H9 (cell line): ENCODE data around the gene DGKG. TPM values are rescaled to one million over a fixed set of nuclear protein-coding genes. Genes with fewer than 3 reads are reported as not detected.

Source experiments
- DNase-seq: peaks from one replicate; pipeline ENCODE4 v3.0.0-alpha.2; 2017
- H2AFZ ChIP-seq: one replicate; pipeline ENCODE4 v1.6.1; 2013; ENCODE audit warnings: mild to moderate bottlenecking, low read length, control low read depth, moderate library complexity
- H2AK5ac ChIP-seq: 2 replicates; pipeline ENCODE4 v1.6.1; 2013; ENCODE audit warnings: low read length, control low read depth, mixed read lengths; ENCODE audit not compliant: insufficient read length
- H2BK120ac ChIP-seq: one replicate; pipeline ENCODE4 v1.6.1; 2013; ENCODE audit warnings: low read depth, mild to moderate bottlenecking, low read length, control low read depth, inconsistent platforms; ENCODE audit not compliant: poor library complexity, severe bottlenecking
- H2BK12ac ChIP-seq: 2 replicates; pipeline ENCODE4 v1.6.1; 2013; ENCODE audit warnings: low read length, control low read depth, mixed read lengths, low read depth; ENCODE audit not compliant: insufficient read length
- H2BK15ac ChIP-seq: 2 replicates; pipeline ENCODE4 v1.6.1; 2013; ENCODE audit warnings: low read depth, low read length, control low read depth
- H2BK20ac ChIP-seq: one replicate; pipeline ENCODE4 v1.6.1; 2013; ENCODE audit warnings: low read depth, mild to moderate bottlenecking, low read length, control low read depth, inconsistent platforms; ENCODE audit not compliant: poor library complexity, severe bottlenecking
- H2BK5ac ChIP-seq: 2 replicates; pipeline ENCODE4 v1.6.1; 2013; ENCODE audit warnings: low read length, control low read depth, mixed read lengths; ENCODE audit not compliant: insufficient read length
- H3K14ac ChIP-seq: 2 replicates; pipeline ENCODE4 v1.6.1; 2013; ENCODE audit warnings: low read length, control low read depth; ENCODE audit not compliant: insufficient read depth
- H3K18ac ChIP-seq: 2 replicates; pipeline ENCODE4 v1.6.1; 2013; ENCODE audit warnings: low read depth, mild to moderate bottlenecking, mixed read lengths, low read length, control low read depth; ENCODE audit not compliant: insufficient read length
- H3K23ac ChIP-seq: 2 replicates; pipeline ENCODE4 v1.6.1; 2013; ENCODE audit warnings: low read length, control low read depth, mixed read lengths, low read depth; ENCODE audit not compliant: insufficient read length
- H3K23me2 ChIP-seq: 2 replicates; pipeline ENCODE4 v1.6.1; 2013; ENCODE audit warnings: low read depth, mild to moderate bottlenecking, mixed read lengths, low read length, control low read depth; ENCODE audit not compliant: insufficient read length, poor library complexity, severe bottlenecking
- H3K27ac ChIP-seq: 2 replicates; pipeline ENCODE4 v1.5.1; 2013; ENCODE audit warnings: low read length, control low read depth, mixed read lengths, low read depth; ENCODE audit not compliant: insufficient read length
- H3K27me3 ChIP-seq: 2 replicates; pipeline ENCODE4 v1.6.1; 2013; ENCODE audit warnings: low read length, control low read depth, inconsistent platforms; ENCODE audit not compliant: insufficient read depth
- H3K4ac ChIP-seq: 2 replicates; pipeline ENCODE4 v1.6.1; 2013; ENCODE audit warnings: low read depth, mild to moderate bottlenecking, control low read depth, inconsistent platforms, low read length, moderate library complexity
- H3K4me1 ChIP-seq: 2 replicates; pipeline ENCODE4 v1.6.1; 2013; ENCODE audit warnings: low read length, control low read depth, inconsistent platforms; ENCODE audit not compliant: insufficient read depth
- H3K4me2 ChIP-seq: 2 replicates; pipeline ENCODE4 v1.6.1; 2013; ENCODE audit warnings: low read length, control low read depth, mixed read lengths; ENCODE audit not compliant: insufficient read length, insufficient read depth
- H3K56ac ChIP-seq: 2 replicates; pipeline ENCODE4 v1.6.1; 2013; ENCODE audit warnings: low read depth, mild to moderate bottlenecking, mixed read lengths, low read length, control low read depth; ENCODE audit not compliant: insufficient read length
- H3K79me1 ChIP-seq: 2 replicates; pipeline ENCODE4 v1.6.1; 2013; ENCODE audit warnings: low read depth, mild to moderate bottlenecking, moderate library complexity, low read length, control low read depth, inconsistent platforms; ENCODE audit not compliant: insufficient read depth, poor library complexity, severe bottlenecking
- H3K79me2 ChIP-seq: 2 replicates; pipeline ENCODE4 v1.6.1; 2013; ENCODE audit warnings: low read length, control low read depth, inconsistent platforms; ENCODE audit not compliant: insufficient read depth
- H3K9ac ChIP-seq: 2 replicates; pipeline ENCODE4 v1.6.1; 2013; ENCODE audit warnings: low read length, control low read depth, mixed read lengths; ENCODE audit not compliant: insufficient read length; ENCODE audit errors: extremely low read depth
- H3K9me3 ChIP-seq: one replicate; pipeline ENCODE4 v1.6.1; 2013; ENCODE audit warnings: low read depth, low read length, inconsistent platforms; ENCODE audit not compliant: control insufficient read depth
- H3T11ph ChIP-seq: one replicate; pipeline ENCODE4 v1.6.1; 2013; ENCODE audit warnings: mild to moderate bottlenecking, low read length, control low read depth, inconsistent platforms
- H4K20me1 ChIP-seq: one replicate; pipeline ENCODE4 v1.6.1; 2013; ENCODE audit not compliant: control insufficient read depth, insufficient read length, insufficient read depth
- H4K5ac ChIP-seq: 2 replicates; pipeline ENCODE4 v1.6.1; 2013; ENCODE audit warnings: low read depth, mild to moderate bottlenecking, mixed read lengths, low read length, control low read depth; ENCODE audit not compliant: insufficient read length
- H4K8ac ChIP-seq: replicated peaks from 2 replicates; pipeline ENCODE4 v1.6.1; 2013; ENCODE audit warnings: low read length, control low read depth, mixed read lengths, low read depth; ENCODE audit not compliant: insufficient read length
- H4K91ac ChIP-seq: 2 replicates; pipeline ENCODE4 v1.6.1; 2013; ENCODE audit warnings: low read depth, mild to moderate bottlenecking, moderate library complexity, mixed read lengths, low read length, control low read depth; ENCODE audit not compliant: insufficient read length
- H3K27ac Mint-ChIP-seq, 3 experiments: 2 replicates in 2 of 3; 3 replicates in 1 of 3; pipeline ENCODE4 v1.8.0; 2020 to 2021; ENCODE audit warnings: mixed read lengths in 3 of 3, mild to moderate bottlenecking in 1 of 3, moderate library complexity in 1 of 3
- H3K27me3 Mint-ChIP-seq: 2 replicates; pipeline ENCODE4 v1.8.0; 2021; ENCODE audit warnings: low read depth, mild to moderate bottlenecking, moderate library complexity, mixed read lengths
- H3K36me3 Mint-ChIP-seq, 3 experiments: 2 replicates in 2 of 3; 3 replicates in 1 of 3; pipeline ENCODE4 v1.8.0; 2020 to 2021; ENCODE audit warnings: low read depth in 3 of 3, mixed read lengths in 3 of 3; ENCODE audit not compliant: insufficient read depth in 1 of 3
- H3K4me1 Mint-ChIP-seq, 2 experiments: 2 replicates each; pipeline ENCODE4 v1.8.0; 2020; ENCODE audit warnings: mixed read lengths in 2 of 2
- H3K4me3 Mint-ChIP-seq, 2 experiments: 2 replicates in 1 of 2; 3 replicates in 1 of 2; pipeline ENCODE4 v1.8.0; 2020 to 2021; ENCODE audit warnings: mild to moderate bottlenecking in 2 of 2, mixed read lengths in 2 of 2, moderate library complexity in 1 of 2
- H3K9me3 Mint-ChIP-seq, 2 experiments: 2 replicates in 1 of 2; 3 replicates in 1 of 2; pipeline ENCODE4 v1.8.0; 2020; ENCODE audit warnings: mild to moderate bottlenecking in 2 of 2, mixed read lengths in 2 of 2, moderate library complexity in 1 of 2
- CTCF ChIP-seq: fragments of 200-600 bp; sonication (generic); conservative IDR thresholded peaks from 3 replicates; pipeline ENCODE4 v1.8.0; 2021; ENCODE audit warnings: antibody characterized with exemption, mild to moderate bottlenecking
- WGBS: extraction: QIAGEN DNeasy Blood & Tissue Kit; methylation state at CpG from one replicate; pipeline ENCODE4 v1.1.7; 2013; ENCODE audit warnings: missing lambda C conversion rate, low lambda C conversion rate, mixed read lengths; ENCODE audit not compliant: insufficient read length; ENCODE audit errors: extremely low coverage; 5-methylcytosine and 5-hydroxymethylcytosine counted together
- total RNA-seq: library from RNA; stranded (reverse); gene quantifications from 2 replicates; pipeline ENCODE4 v1.2.1, GENCODE V29; 2021

The DGKG gene
- total RNA-seq, 1 experiment from 2014 or later: not detected

- no peak overlapping the region for H2BK5ac ChIP-seq
- no peaks in the 10 kb centered on the region for H3K27me3 ChIP-seq
- H3K36me3 Mint-ChIP-seq: no peaks in the 10 kb centered on the region
- peaks cover 33% of the 10 kb centered on the region for H3K27me3 Mint-ChIP-seq
- H3K27ac ChIP-seq: no peak overlapping the region
- no peaks in the 10 kb centered on the region for H3K23me2 ChIP-seq
- H3K9me3 Mint-ChIP-seq: no peaks in the 10 kb centered on the region
- H3K4me1 ChIP-seq: no peaks in the 10 kb centered on the region
- no peak overlapping the region for H2BK120ac ChIP-seq
- H2BK20ac ChIP-seq: no peak overlapping the region
- H3K79me2 ChIP-seq: no peaks in the 10 kb centered on the region
- H4K8ac ChIP-seq: no peak overlapping the region
- no peak overlapping the region for H3K56ac ChIP-seq
- no peak overlapping the region for H2AK5ac ChIP-seq
- H3K27ac Mint-ChIP-seq: no peak overlapping the region; a peak in 1 of 7 replicates
- no peak overlapping the region for H2BK15ac ChIP-seq
- no peak for TF ChIP-seq CTCF
- WGBS: no CpG with 5 or more reads among the region's 4 CpGs
- no peak overlapping the region for H2BK12ac ChIP-seq
- no peak overlapping the region for H3K4ac ChIP-seq
- no peak for DNase-seq
- no peak overlapping the region for H3K14ac ChIP-seq
- no peak overlapping the region for H4K5ac ChIP-seq
- no peak overlapping the region for H3K4me3 Mint-ChIP-seq
- H2AFZ ChIP-seq: no peak overlapping the region
- peaks cover 7 to 19% of the 10 kb centered on the region in 2 experiments for H3K4me1 Mint-ChIP-seq
- H3K4me2 ChIP-seq: no peak overlapping the region
- no peak overlapping the region for H3K18ac ChIP-seq
- no peaks in the 10 kb centered on the region for H3K79me1 ChIP-seq
- no peak overlapping the region for H3T11ph ChIP-seq
- H4K20me1 ChIP-seq: no peaks in the 10 kb centered on the region
- H3K23ac ChIP-seq: no peak overlapping the region
- H3K9ac ChIP-seq: no peak overlapping the region
- no peaks in the 10 kb centered on the region for H3K9me3 ChIP-seq
- no peak overlapping the region for H4K91ac ChIP-seq
Observed at GRCh38 chr3:186216900-186217819, 144.9 kb downstream of the DGKG start.
